Tibial nerve (tissue), 4 donors: ENCODE data around the gene LRRC49. TPM values are rescaled to one million over a fixed set of nuclear protein-coding genes. Genes with fewer than 3 reads are reported as not detected.
"Not testable (repeated sequence)": the region's sequence is repeated elsewhere in the genome, so short reads cannot be mapped to it uniquely, and the experiment has no call there.

Source experiments
- DNase-seq, 2 donors: peaks; one replicate each; pipeline ENCODE4 v3.0.0-alpha.2; 2019; ENCODE audit warnings: low spot score in 2 of 2
- H3K27ac ChIP-seq, 4 donors: fragments of 200-600 bp; sonication (generic) in 3 of 4; one replicate each; pipeline ENCODE4 v1.5.1; 2017 to 2019; ENCODE audit warnings: mild to moderate bottlenecking in 1 of 4
- H3K27me3 ChIP-seq, 2 donors: fragments of 200-600 bp; sonication (generic) in 1 of 2; one replicate each; pipeline versions ENCODE4 v1.5.1 to v1.6.0; 2017 to 2019
- H3K36me3 ChIP-seq, 3 donors: fragments of 200-600 bp; sonication (generic); one replicate each; pipeline ENCODE4 v1.5.1; 2018 to 2019
- H3K4me1 ChIP-seq, 4 donors: fragments of 200-600 bp; sonication (generic) in 3 of 4; one replicate each; pipeline ENCODE4 v1.5.1; 2017 to 2019
- H3K4me3 ChIP-seq, 4 donors: fragments of 200-600 bp; sonication (generic) in 3 of 4; one replicate each; pipeline ENCODE4 v1.5.1; 2017 to 2019; ENCODE audit warnings: mild to moderate bottlenecking in 1 of 4, moderate library complexity in 1 of 4
- H3K9me3 ChIP-seq, 4 donors: fragments of 200-600 bp; sonication (generic) in 3 of 4; one replicate each; pipeline ENCODE4 v1.5.1; 2017 to 2019
- CTCF ChIP-seq, 5 experiments: fragments of 200-600 bp in 3 of 5; fragments of 450-650 bp in 2 of 5; sonication (generic) in 3 of 5; IDR thresholded peaks; one replicate each; pipeline ENCODE4 v1.5.1; 2016 to 2019; ENCODE audit warnings: antibody characterized with exemption in 5 of 5, mild to moderate bottlenecking in 3 of 5, moderate library complexity in 2 of 5
- EP300 ChIP-seq, 2 donors: sonication (generic); formaldehyde crosslinking; IDR thresholded peaks; one replicate each; pipeline ENCODE4 v1.6.1; 2017; ENCODE audit warnings: antibody characterized with exemption in 2 of 2, mild to moderate bottlenecking in 1 of 2
- POLR2A ChIP-seq, 2 donors: fragments of 450-650 bp; IDR thresholded peaks; one replicate each; pipeline ENCODE4 v1.6.1; 2017; ENCODE audit warnings: antibody characterized with exemption in 2 of 2, mild to moderate bottlenecking in 2 of 2, moderate library complexity in 2 of 2
- WGBS, 2 donors: methylation state at CpG; one replicate each; pipeline ENCODE4 v1.1.5; 2018; 5-methylcytosine and 5-hydroxymethylcytosine counted together
- total RNA-seq, 4 donors: library from RNA; depleted of rRNA; stranded (reverse); fragments of >200 nt; gene quantifications; one replicate each; pipeline ENCODE4 v1.1.0, GENCODE V29; 2016

Gene LRRC49
- total RNA-seq, 4 donors from 2014 or later: 8.8 to 11.1 (median 9.5) TPM

GRCh38 chr15:70932397-70932796 is 39.8 kb downstream of the LRRC49 start:
- DNase-seq: no peak
- 77 to 83% methylated on average over 2 of the region's 2 CpGs for WGBS, 2 donors
- peaks cover 0 to 27% (median 0%) of the 10 kb centered on the region in 3 donors for H3K36me3 ChIP-seq
- no peaks in the 10 kb centered on the region for H3K4me1 ChIP-seq
- no peak overlapping the region for H3K4me3 ChIP-seq
- H3K27me3 ChIP-seq: no peaks in the 10 kb centered on the region
- TF ChIP-seq CTCF (IDR thresholded peaks at IDR 0.05) (no peak), POLR2A (IDR thresholded peaks at IDR 0.05) (no peak), EP300 (IDR thresholded peaks at IDR 0.05) (no peak)
- no peaks in the 10 kb centered on the region for H3K9me3 ChIP-seq
- H3K27ac ChIP-seq: no peak overlapping the region

- no peak for DNase-seq
- H3K36me3 ChIP-seq: peaks cover 0 to 17% (median 0%) of the 10 kb centered on the region in 3 donors
- no peak overlapping the region for H3K27ac ChIP-seq
- 66 to 75% methylated on average over 3 of the region's 3 CpGs for WGBS, 2 donors
- no peaks in the 10 kb centered on the region for H3K27me3 ChIP-seq
- no peak overlapping the region for H3K4me3 ChIP-seq
- no peak for TF ChIP-seq CTCF (IDR thresholded peaks at IDR 0.05)
- TF ChIP-seq EP300 (IDR thresholded peaks at IDR 0.05): no peak
- TF ChIP-seq POLR2A (IDR thresholded peaks at IDR 0.05): no peak
- H3K4me1 ChIP-seq: no peaks in the 10 kb centered on the region
- no peaks in the 10 kb centered on the region for H3K9me3 ChIP-seq
These were observed 40.8 kb downstream of the LRRC49 start for GRCh38 chr15:70933411-70933810.

GRCh38 chr15:70935631-70936030 is 43.0 kb downstream of the LRRC49 start:
- no peak for DNase-seq
- H3K4me1 ChIP-seq: no peaks in the 10 kb centered on the region
- H3K27ac ChIP-seq: no peak overlapping the region
- H3K27me3 ChIP-seq: no peaks in the 10 kb centered on the region
- no peak overlapping the region for H3K4me3 ChIP-seq
- H3K36me3 ChIP-seq: no peaks in the 10 kb centered on the region
- no peaks in the 10 kb centered on the region for H3K9me3 ChIP-seq
- no peak for TF ChIP-seq EP300 (IDR thresholded peaks at IDR 0.05)
- no peak for TF ChIP-seq POLR2A (IDR thresholded peaks at IDR 0.05)
- no peak for TF ChIP-seq CTCF (IDR thresholded peaks at IDR 0.05)
- 87 to 93% methylated on average over 3 of the region's 3 CpGs for WGBS, 2 donors

GRCh38 chr15:70936326-70936725 is 43.7 kb downstream of the LRRC49 start:
- H3K9me3 ChIP-seq: no peaks in the 10 kb centered on the region
- H3K4me1 ChIP-seq: no peaks in the 10 kb centered on the region
- H3K27me3 ChIP-seq: no peaks in the 10 kb centered on the region
- no peak overlapping the region for H3K4me3 ChIP-seq
- TF ChIP-seq CTCF (IDR thresholded peaks at IDR 0.05) (no peak), EP300 (IDR thresholded peaks at IDR 0.05) (no peak), POLR2A (IDR thresholded peaks at IDR 0.05) (no peak)
- no peak for DNase-seq
- no peak overlapping the region for H3K27ac ChIP-seq
- no peaks in the 10 kb centered on the region for H3K36me3 ChIP-seq
- 46 to 49% methylated on average over 4 of the region's 4 CpGs for WGBS, 2 donors

GRCh38 chr15:70943285-70943684 is 50.7 kb downstream of the LRRC49 start:
- WGBS, 2 donors: 57 to 62% methylated on average over 2 of the region's 2 CpGs
- not testable (repeated sequence) for H3K4me1 ChIP-seq, H3K4me3 ChIP-seq, DNase-seq, H3K27ac ChIP-seq, H3K9me3 ChIP-seq, H3K27me3 ChIP-seq, H3K36me3 ChIP-seq
